HepG2 (cell line): ENCODE results near the gene IQCH. TPM values are rescaled to one million over a fixed set of nuclear protein-coding genes. Genes with fewer than 3 reads are reported as not detected.

Experiments used
- ATAC-seq: fragments of 200-7000 bp; cut with Tn5 transposase; 3 replicates; pipeline ENCODE4 v1.9.1; 2020; ENCODE audit warnings: mild to moderate bottlenecking, moderate library complexity
- BruUV-seq: library from RNA; stranded (reverse); fragments of 400-500 nt; replicated peaks from 2 replicates; lab custom pipeline; 2021; lab: Mats Ljungman, UMichigan
- CTCF ChIA-PET: fragments of 300-600 bp; formaldehyde crosslinking; extraction: SDS; loops from one replicate; lab custom pipeline; 2021; ENCODE audit warnings: low total read pairs, inconsistent platforms, low intra/inter-chr PET ratio; lab: Yijun Ruan, JAX
- POLR2A ChIA-PET: fragments of 350-600 bp; sonication (Branson Sonifier 250); formaldehyde crosslinking; loops from one replicate; lab custom pipeline; 2020; ENCODE audit warnings: antibody characterized with exemption, inconsistent platforms; lab: Yijun Ruan, JAX
- DNase-seq: peaks from one replicate; pipeline ENCODE4 v3.0.0-alpha.2; 2015; ENCODE audit warnings: low spot score
- FAIRE-seq: peaks from 3 replicates; lab custom pipeline; 2011; peaks lifted over from hg19 to GRCh38; lab: Jason Lieb, UNC
- H2AFZ ChIP-seq: one replicate; pipeline ENCODE4 v1.6.1; 2011; ENCODE audit warnings: low read length, inconsistent platforms
- H3K27ac ChIP-seq: fragments of 300-600 bp; 3 replicates; pipeline ENCODE4 v1.8.0; 2011; ENCODE audit warnings: mixed run types, mild to moderate bottlenecking, mixed read lengths, low read length, inconsistent platforms; ENCODE audit not compliant: insufficient read depth; ENCODE audit errors: extremely low read length
- H3K27me3 ChIP-seq, 2 experiments: fragments of 200-600 bp in 1 of 2; 2 replicates in 1 of 2; 3 replicates in 1 of 2; pipeline versions ENCODE4 v1.6.0 to v1.8.0; 2011; ENCODE audit warnings: low read length in 2 of 2, mild to moderate bottlenecking in 2 of 2, moderate library complexity in 2 of 2, inconsistent platforms in 1 of 2; ENCODE audit not compliant: insufficient read depth in 2 of 2, control insufficient read depth in 1 of 2
- H3K36me3 ChIP-seq, 2 experiments: fragments of 200-600 bp in 1 of 2; replicated peaks in 1 of 2; 2 replicates in 1 of 2; 3 replicates in 1 of 2; pipeline versions ENCODE4 v1.5.1 to v1.8.0; 2011; ENCODE audit warnings: low read length in 2 of 2, inconsistent platforms in 1 of 2; ENCODE audit not compliant: insufficient read depth in 2 of 2, control insufficient read depth in 1 of 2
- H3K4me1 ChIP-seq: 2 replicates; pipeline ENCODE4 v1.5.1; 2012; ENCODE audit warnings: low read length, inconsistent platforms; ENCODE audit not compliant: insufficient read depth
- H3K4me2 ChIP-seq: 2 replicates; pipeline ENCODE4 v1.6.0; 2011; ENCODE audit warnings: low read depth, low read length, inconsistent platforms
- H3K4me3 ChIP-seq, 3 experiments: fragments of 200-600 bp in 1 of 3; sonication (generic), shearing (Covaris generic) in 1 of 3; replicated peaks in 1 of 3; 2 replicates each; pipeline ENCODE4 v1.5.1; 2011 to 2016; ENCODE audit warnings: low read length in 3 of 3, inconsistent platforms in 2 of 3, low read depth in 2 of 3, mild to moderate bottlenecking in 2 of 3, control low read depth in 1 of 3, mixed read lengths in 1 of 3; ENCODE audit not compliant: insufficient read depth in 1 of 3
- H3K79me2 ChIP-seq: one replicate; pipeline ENCODE4 v1.6.1; 2011; ENCODE audit warnings: low read length, inconsistent platforms; ENCODE audit not compliant: insufficient read depth
- H3K9ac ChIP-seq: 2 replicates; pipeline ENCODE4 v1.6.0; 2011; ENCODE audit warnings: mild to moderate bottlenecking, low read depth, low read length, inconsistent platforms; ENCODE audit not compliant: insufficient read depth
- H3K9me3 ChIP-seq: 2 replicates; pipeline ENCODE4 v1.5.1; 2012; ENCODE audit warnings: mild to moderate bottlenecking, low read length
- H4K20me1 ChIP-seq: 2 replicates; pipeline ENCODE4 v1.6.0; 2011; ENCODE audit warnings: inconsistent platforms, mild to moderate bottlenecking, low read length, moderate library complexity; ENCODE audit not compliant: insufficient read depth
- CCAR2 ChIP-seq: fragments of 200-400 bp; formaldehyde crosslinking; optimal IDR thresholded peaks from 2 replicates; pipeline ENCODE3; 2018; ENCODE audit warnings: low read depth, mild to moderate bottlenecking, low read length, moderate library complexity
- ESRRA ChIP-seq: sonication (generic); formaldehyde crosslinking; IDR thresholded peaks from 2 replicates; pipeline ENCODE4 v1.5.1; 2020; ENCODE audit warnings: mild to moderate bottlenecking, low read depth, missing genetic modification reagents
- HDAC6 ChIP-seq: fragments of 200-600 bp; sonication (generic); IDR thresholded peaks from 2 replicates; pipeline ENCODE4 v1.7.0; 2017; ENCODE audit warnings: mild to moderate bottlenecking, antibody characterized with exemption, low read length, low read depth
- HOXA5 ChIP-seq: sonication (generic); formaldehyde crosslinking; IDR thresholded peaks from 2 replicates; pipeline ENCODE4 v1.4.0; 2020; ENCODE audit warnings: missing genetic modification reagents
- SP4 ChIP-seq: sonication (generic); formaldehyde crosslinking; IDR thresholded peaks from 2 replicates; pipeline ENCODE4 v1.8.1; 2023; ENCODE audit warnings: mild to moderate bottlenecking, missing genetic modification reagents
- ZFP41 ChIP-seq: sonication (generic); formaldehyde crosslinking; IDR thresholded peaks from 2 replicates; pipeline ENCODE4 v1.4.0; 2020; ENCODE audit warnings: mild to moderate bottlenecking, missing genetic modification reagents, borderline replicate concordance
- ZMYM4 ChIP-seq: sonication (generic); formaldehyde crosslinking; IDR thresholded peaks from 2 replicates; pipeline ENCODE4 v1.8.1; 2023; ENCODE audit warnings: mild to moderate bottlenecking, missing genetic modification reagents
- ZNF556 ChIP-seq: sonication (generic); formaldehyde crosslinking; IDR thresholded peaks from 2 replicates; pipeline ENCODE4 v1.4.0; 2020; ENCODE audit warnings: mild to moderate bottlenecking, missing genetic modification reagents, borderline replicate concordance
- WGBS: methylation state at CpG from one replicate; pipeline ENCODE4 v1.1.6; 2017; ENCODE audit warnings: low lambda C conversion rate; 5-methylcytosine and 5-hydroxymethylcytosine counted together
- in situ Hi-C: cut with HindIII; loops from 2 replicates; pipeline ENCODE4 v1.10.0; 2017; ENCODE audit warnings: low pct_unique_long_range_greater_than_20kb; ENCODE audit not compliant: extremely low pct_ligation_motif_present
- intact Hi-C: fragments of 100-400 bp; cut with micrococcal nuclease; formaldehyde crosslinking; loops from one replicate; pipeline ENCODE4 v1.10.0; 2022; ENCODE audit not compliant: unreplicated experiment
- polyA plus RNA-seq, 8 experiments: library from polyadenylated mRNA; depleted of rRNA in 3 of 8; stranded (reverse) in 7 of 8; unstranded in 1 of 8; fragments of >200 nt; fragmentation: Illumina TruSeq in 4 of 8; extraction: Trizol in 4 of 8; gene quantifications; 2 replicates each; pipeline versions ENCODE4 v1.2.1 to v1.2.3, GENCODE V29; 2011 to 2016; ENCODE audit warnings: low read depth in 4 of 8, missing spikeins in 1 of 8, mixed read lengths in 1 of 8; ENCODE audit not compliant: insufficient read depth in 1 of 8
- total RNA-seq, 5 experiments: library from RNA; depleted of rRNA; stranded (reverse); fragments of >200 nt; fragmentation: Illumina TruSeq; extraction: Trizol; gene quantifications; 2 replicates each; pipeline ENCODE4 v1.2.3, GENCODE V29; 2016; ENCODE audit warnings: low read depth in 1 of 5
- TF ChIP-seq, protein P1 (sequence below): sonication (generic); formaldehyde crosslinking; IDR thresholded peaks from 2 replicates; pipeline ENCODE4 v1.5.0; 2020; ENCODE audit warnings: mild to moderate bottlenecking, missing genetic modification reagents, moderate library complexity
- TF ChIP-seq, protein P2 (sequence below): sonication (generic); formaldehyde crosslinking; IDR thresholded peaks from 2 replicates; pipeline ENCODE4 v1.5.0; 2020; ENCODE audit warnings: mild to moderate bottlenecking, missing genetic modification reagents
- TF ChIP-seq, protein P3 (sequence below): sonication (generic); formaldehyde crosslinking; IDR thresholded peaks from 2 replicates; pipeline ENCODE4 v1.5.0; 2020; ENCODE audit warnings: missing genetic modification reagents

IQCH gene
- total and polyA plus RNA-seq, 2 of the 13 experiments (the other 11 are each of a cell fraction or from before 2014, with no cell fraction given), result 0.16 to 0.55 TPM

DNA sequence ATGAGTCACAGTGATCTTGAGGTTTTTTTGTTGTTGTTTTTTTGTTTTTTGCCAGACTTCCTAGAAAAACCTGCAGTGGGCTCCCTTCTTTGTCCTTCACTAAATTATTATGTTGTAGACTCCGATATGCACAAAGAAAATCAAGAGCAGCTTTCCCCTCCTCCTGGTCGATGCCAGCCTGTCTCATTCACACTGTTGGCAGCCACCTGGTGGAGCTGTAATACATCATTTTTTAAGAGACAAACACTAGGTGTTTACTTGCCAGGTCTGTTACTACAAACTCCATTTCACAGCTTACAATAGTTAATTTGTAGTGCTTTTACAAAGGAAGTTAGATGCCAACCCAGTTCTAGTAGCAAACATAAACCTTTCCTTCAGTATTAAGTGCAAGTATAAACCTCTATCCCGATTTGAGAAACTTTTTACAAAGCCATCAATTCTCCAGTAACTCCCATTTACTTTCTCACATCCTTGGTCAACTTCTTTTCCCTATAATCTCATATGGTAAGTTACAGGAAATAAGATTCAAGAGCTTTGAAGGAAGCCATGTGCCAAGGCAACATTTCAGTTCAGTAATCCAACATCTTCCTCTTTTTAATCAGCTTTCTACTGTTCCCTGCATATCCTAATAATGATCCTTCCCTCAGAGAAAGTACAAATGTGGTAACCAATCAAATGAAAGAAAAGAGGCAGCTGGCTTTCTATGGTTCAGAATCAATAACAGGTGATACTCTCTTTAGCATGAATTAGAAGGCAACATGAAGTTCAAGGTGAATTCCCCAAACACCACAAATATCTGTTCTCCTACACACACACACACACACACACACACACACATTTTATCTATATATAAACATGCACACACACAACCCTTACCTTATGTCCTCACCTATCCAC, 14.1 kb upstream of the IQCH start (continued):
- TF ChIP-seq, protein P1, sequence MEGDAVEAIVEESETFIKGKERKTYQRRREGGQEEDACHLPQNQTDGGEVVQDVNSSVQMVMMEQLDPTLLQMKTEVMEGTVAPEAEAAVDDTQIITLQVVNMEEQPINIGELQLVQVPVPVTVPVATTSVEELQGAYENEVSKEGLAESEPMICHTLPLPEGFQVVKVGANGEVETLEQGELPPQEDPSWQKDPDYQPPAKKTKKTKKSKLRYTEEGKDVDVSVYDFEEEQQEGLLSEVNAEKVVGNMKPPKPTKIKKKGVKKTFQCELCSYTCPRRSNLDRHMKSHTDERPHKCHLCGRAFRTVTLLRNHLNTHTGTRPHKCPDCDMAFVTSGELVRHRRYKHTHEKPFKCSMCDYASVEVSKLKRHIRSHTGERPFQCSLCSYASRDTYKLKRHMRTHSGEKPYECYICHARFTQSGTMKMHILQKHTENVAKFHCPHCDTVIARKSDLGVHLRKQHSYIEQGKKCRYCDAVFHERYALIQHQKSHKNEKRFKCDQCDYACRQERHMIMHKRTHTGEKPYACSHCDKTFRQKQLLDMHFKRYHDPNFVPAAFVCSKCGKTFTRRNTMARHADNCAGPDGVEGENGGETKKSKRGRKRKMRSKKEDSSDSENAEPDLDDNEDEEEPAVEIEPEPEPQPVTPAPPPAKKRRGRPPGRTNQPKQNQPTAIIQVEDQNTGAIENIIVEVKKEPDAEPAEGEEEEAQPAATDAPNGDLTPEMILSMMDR (CRISPR knock-in tag), result peak; percentile 60

DNA sequence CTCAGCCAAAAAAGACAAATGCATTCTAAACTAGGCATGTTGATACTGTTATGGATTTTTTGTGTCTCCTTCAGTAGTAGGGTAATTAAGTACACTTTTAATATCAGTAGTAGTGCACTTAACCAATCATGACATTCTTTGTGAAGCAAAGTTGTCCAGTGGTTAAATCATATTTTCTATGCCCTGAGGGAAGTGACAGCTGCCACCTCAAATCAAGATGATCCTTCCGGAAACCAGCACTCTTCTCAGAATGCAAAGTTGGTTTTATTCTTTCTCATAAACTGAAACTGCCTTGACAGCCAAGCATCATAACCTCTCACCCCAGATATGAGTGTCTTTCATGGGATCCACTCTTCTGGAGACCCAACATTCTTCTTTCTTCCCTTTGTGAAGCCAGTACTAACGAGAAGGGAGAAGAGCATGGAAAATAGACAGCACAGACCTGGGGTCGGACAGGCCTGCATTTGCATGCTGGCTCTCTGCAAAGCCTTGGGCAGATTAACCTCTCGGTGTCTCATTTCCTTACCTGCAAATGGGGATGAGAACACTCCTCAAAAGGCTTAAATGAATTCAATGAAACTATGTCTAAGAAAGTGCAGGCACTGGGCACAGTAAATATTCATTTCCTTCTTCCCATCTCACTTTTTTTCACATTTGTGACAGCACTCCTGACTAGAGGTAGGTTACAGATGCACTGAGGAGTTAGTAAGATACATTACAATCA, 13.3 kb upstream of the IQCH start:
- WGBS, result 88% methylated on average over 4 of the region's 4 CpGs
- no peaks in the 10 kb centered on the region for H3K4me1 ChIP-seq
- H3K36me3 ChIP-seq, result 0 out of 5 replicates have a peak, but pooled peaks cover 0 to under 1% of the 10 kb centered on the region in 2 experiments
- ChIA-PET CTCF (no interaction called here), POLR2A (no interaction called here)
- intact Hi-C loops, result no loop called here
- H3K27me3 ChIP-seq, result no peaks in the 10 kb centered on the region
- no TSS peak for BruUV-seq
- in situ Hi-C loops, result no loop called here
- ATAC-seq (no peak), FAIRE-seq (no peak), DNase-seq (no peak)
- H3K79me2 ChIP-seq, result peaks cover 4% of the 10 kb centered on the region
- H3K9me3 ChIP-seq, result no peaks in the 10 kb centered on the region
- no peak overlapping the region for H2AFZ ChIP-seq
- H3K27ac ChIP-seq, result no peak overlapping the region
- H3K9ac ChIP-seq, result no peak overlapping the region
- H3K4me3 ChIP-seq, result no peak overlapping the region
- no peaks in the 10 kb centered on the region; the same call in 1 of the 2 replicates for H4K20me1 ChIP-seq
- no peak overlapping the region for H3K4me2 ChIP-seq
- TF ChIP-seq ZMYM4 (CRISPR knock-in tag) (no peak), ZNF556 (CRISPR knock-in tag) (no peak), ZFP41 (no peak), SP4 (CRISPR knock-in tag) (no peak), ESRRA (CRISPR knock-in tag) (no peak), HDAC6 (no peak), HOXA5 (CRISPR knock-in tag) (no peak), CCAR2 (no peak)
- TF ChIP-seq, protein P2, sequence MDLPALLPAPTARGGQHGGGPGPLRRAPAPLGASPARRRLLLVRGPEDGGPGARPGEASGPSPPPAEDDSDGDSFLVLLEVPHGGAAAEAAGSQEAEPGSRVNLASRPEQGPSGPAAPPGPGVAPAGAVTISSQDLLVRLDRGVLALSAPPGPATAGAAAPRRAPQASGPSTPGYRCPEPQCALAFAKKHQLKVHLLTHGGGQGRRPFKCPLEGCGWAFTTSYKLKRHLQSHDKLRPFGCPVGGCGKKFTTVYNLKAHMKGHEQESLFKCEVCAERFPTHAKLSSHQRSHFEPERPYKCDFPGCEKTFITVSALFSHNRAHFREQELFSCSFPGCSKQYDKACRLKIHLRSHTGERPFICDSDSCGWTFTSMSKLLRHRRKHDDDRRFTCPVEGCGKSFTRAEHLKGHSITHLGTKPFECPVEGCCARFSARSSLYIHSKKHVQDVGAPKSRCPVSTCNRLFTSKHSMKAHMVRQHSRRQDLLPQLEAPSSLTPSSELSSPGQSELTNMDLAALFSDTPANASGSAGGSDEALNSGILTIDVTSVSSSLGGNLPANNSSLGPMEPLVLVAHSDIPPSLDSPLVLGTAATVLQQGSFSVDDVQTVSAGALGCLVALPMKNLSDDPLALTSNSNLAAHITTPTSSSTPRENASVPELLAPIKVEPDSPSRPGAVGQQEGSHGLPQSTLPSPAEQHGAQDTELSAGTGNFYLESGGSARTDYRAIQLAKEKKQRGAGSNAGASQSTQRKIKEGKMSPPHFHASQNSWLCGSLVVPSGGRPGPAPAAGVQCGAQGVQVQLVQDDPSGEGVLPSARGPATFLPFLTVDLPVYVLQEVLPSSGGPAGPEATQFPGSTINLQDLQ (CRISPR knock-in tag), result no peak
- TF ChIP-seq, protein P3, sequence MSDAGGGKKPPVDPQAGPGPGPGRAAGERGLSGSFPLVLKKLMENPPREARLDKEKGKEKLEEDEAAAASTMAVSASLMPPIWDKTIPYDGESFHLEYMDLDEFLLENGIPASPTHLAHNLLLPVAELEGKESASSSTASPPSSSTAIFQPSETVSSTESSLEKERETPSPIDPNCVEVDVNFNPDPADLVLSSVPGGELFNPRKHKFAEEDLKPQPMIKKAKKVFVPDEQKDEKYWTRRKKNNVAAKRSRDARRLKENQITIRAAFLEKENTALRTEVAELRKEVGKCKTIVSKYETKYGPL (CRISPR knock-in tag), result no peak
- TF ChIP-seq, all 625 proteins: peak for 0
